Measurements from ENCODE around the gene TCP11L2. TPM values are rescaled to one million over a fixed set of nuclear protein-coding genes. Genes with fewer than 3 reads are reported as not detected.
A peak's percentile ranks its signal among the peaks of the same experiment; 100 is the strongest.
"Not testable (repeated sequence)": the region's sequence is repeated elsewhere in the genome, so short reads cannot be mapped to it uniquely, and the experiment has no call there.

TCP11L2 gene
- polyA plus RNA-seq, 3 donors: 14.9 to 29.6 (median 22.2) TPM

GRCh38 chr12:106304001-106304421 lies 1.5 kb downstream of the TCP11L2 start:
- peak; percentile 57 for DNase-seq

DNA sequence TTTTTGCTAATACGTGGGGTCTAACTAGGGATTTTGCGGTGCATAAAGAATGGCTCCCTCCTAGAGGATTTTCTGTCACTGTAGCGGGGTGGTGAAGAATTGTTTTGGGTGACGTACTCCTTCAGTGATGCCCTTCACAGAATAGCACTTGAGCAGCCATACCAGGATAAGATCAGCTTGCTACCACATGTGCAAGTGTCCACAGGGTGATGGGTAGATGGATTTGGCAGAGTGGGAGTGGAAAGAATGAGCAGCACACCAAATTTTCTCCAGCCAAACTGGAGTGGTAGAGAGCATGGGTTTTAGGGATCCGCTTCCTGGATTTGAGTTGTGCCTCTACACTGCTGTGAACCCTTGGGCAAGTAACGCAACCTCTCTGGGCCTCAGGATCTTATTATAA lies 2.3 kb downstream of the TCP11L2 start:
- no peak for DNase-seq

- no peak for DNase-seq
Measured at GRCh38 chr12:106305376-106305775, 2.8 kb downstream of the TCP11L2 start.

DNA sequence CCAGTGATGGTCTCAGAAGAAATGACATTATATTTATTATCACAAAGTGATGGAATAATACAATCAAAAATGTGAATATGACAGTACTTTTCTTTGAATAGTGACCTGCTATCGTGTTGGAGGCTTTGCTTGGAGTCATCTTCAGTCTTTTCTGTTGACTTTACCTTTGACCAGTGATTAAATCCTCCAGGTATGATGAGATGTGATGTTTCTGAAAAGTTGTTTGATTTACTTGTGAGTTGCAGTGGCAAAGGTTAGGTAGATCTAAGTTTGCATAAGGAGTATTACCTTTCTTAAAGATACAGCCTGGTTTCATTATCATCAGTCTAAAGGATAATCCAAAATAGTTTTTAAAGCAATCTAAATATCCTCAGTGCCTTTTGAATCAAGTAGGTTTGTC lies 4.6 kb downstream of the TCP11L2 start:
- DNase-seq: no peak

DNA sequence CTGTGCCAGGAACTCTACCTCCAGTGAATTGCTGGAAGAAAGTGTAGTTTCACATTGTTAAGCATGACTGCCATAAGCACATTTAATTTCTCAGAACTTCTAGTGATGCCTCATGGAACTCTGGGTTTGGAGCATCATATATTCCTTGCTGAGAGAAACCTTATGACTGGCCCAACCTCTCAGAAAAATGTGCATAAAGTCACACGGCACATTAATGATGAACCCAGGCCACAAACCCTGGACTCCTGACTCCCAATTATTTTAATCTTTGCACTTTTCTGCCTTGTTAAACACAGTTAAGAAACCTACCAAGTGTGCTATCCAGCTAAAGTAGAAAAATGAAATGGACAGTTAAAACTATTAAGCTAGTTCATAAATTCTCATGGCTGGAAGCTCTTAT lies 5.6 kb downstream of the TCP11L2 start:
- DNase-seq: no peak

GRCh38 chr12:106308611-106309010 lies 6.1 kb downstream of the TCP11L2 start:
- DNase-seq: no peak

- no peak for DNase-seq
Measured at GRCh38 chr12:106309671-106310505, 7.4 kb downstream of the TCP11L2 start.

DNA sequence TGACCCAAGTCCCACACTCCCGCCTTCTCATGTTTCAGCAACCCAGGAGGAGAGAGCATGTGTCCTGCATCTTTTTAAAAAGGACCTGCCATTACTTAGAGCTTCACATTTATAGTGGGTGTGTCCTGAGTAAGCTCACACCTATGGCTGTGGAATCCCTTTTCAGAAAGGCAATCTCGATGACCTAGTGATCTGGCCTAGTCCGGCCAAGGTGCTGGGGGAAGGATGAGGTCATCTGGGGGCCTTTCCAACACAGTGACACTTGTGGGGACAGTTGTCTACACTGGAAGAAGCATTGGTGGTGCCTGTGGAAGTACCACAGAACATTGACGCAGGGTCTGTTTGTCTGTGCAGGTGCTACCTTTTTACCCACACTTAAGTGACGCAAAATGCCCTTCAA lies 8.2 kb downstream of the TCP11L2 start:
- no peak for DNase-seq

GRCh38 chr12:106311139-106311538 lies 8.6 kb downstream of the TCP11L2 start:
- DNase-seq: no peak

DNA sequence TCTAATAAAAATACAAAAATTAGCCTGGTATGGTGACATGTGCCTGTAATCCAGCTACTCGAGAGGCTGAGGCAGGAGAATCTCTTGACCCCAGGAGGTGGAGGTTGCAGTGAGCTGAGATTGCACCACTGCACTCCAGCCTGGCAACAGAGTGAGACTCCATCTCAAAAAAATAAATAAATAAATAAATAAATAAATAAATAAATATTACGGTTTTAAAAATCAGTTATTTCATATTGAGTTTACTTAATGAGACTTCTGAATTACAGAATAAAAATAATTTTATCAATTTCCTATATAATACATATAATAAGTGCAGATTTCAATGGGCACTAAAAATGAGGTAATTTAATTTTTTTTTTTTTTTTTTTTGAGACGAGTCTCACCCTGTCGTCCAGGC lies 10.9 kb downstream of the TCP11L2 start:
- DNase-seq: not testable (repeated sequence)

DNA sequence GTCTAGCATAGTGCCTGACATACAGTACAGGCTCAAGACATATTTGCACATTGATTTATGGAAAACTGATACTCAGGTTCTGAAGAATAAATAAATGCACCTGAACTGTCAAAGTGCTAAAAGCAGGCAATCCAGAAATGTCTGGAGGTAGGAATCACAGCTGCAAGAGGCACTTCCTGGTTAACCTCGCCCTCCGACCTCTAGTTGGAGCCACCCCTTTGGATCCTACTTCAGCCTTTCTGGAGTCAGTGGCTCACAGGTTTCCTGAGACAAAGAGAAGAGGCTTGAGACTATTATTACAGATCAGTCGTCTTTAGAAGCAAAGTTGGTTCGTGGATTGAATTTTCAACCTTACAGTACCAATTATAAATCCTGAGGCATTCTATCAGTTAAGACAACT lies 13.0 kb downstream of the TCP11L2 start:
- DNase-seq: no peak

GRCh38 chr12:106317406-106318082 lies 15.0 kb downstream of the TCP11L2 start:
- no peak for DNase-seq

DNA sequence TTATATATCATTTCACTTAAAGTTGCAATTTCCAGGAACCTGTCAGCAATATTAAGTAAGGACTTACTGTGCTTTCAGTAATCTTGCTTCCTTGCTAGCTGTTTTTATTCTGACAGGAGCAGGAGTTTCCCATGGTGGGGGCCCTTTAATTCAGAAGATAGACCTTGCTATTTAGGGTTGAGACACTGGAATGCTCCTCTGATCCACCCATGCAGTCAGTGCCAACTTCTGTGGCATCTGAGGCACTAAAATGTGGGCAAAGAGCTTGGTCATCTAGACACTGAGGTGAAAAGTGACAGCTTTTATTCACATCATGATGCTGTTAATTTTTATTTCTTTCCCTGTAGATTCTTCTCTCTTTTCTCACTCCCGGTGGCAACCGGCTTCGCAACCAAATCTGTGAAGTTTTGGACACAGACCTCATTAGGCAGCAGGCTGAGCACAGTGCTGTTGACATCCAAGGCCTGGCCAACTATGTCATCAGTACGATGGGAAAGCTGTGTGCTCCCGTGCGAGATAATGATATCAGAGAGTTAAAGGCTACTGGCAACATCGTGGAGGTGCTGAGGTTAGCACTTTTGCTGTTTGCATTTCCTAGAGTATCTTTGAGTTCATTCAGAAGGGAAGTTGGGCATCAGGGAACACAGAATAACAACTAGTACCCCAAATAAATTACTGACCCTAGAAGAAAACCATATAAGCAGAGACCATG lies 18.8 kb downstream of the TCP11L2 start:
- DNase-seq: no peak

GRCh38 chr12:106323537-106323936 lies 21.0 kb downstream of the TCP11L2 start:
- DNase-seq: no peak

- DNase-seq: no peak
Measured at GRCh38 chr12:106327309-106327869, 24.9 kb downstream of the TCP11L2 start.

- no peak for DNase-seq
Measured at GRCh38 chr12:106328735-106329134, 26.2 kb downstream of the TCP11L2 start.

GRCh38 chr12:106329231-106329982 lies 26.9 kb downstream of the TCP11L2 start:
- DNase-seq: no peak

DNA sequence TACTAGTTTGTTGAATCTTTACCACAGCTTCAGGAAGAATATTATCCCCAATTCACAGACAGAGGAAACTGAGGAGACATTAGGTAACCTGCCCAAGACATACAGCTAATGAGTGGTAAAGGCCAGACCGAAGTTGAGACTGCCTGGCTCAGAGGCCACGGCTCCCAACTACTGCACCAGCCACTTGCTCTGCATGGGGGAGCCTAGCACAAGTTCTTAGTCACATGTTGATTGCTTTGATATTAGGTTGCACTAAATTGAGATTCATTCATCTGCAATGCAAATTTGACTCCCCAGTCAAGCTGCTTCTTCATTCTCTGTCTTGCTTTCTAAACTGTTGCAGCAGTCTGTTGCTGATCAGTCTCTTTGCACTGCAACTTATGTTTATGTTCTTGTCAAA lies 29.1 kb downstream of the TCP11L2 start:
- DNase-seq: no peak

GRCh38 chr12:106332536-106332935 lies 30.0 kb downstream of the TCP11L2 start:
- DNase-seq: no peak

- no peak for DNase-seq
Measured at GRCh38 chr12:106333010-106333409, 30.5 kb downstream of the TCP11L2 start.

DNA sequence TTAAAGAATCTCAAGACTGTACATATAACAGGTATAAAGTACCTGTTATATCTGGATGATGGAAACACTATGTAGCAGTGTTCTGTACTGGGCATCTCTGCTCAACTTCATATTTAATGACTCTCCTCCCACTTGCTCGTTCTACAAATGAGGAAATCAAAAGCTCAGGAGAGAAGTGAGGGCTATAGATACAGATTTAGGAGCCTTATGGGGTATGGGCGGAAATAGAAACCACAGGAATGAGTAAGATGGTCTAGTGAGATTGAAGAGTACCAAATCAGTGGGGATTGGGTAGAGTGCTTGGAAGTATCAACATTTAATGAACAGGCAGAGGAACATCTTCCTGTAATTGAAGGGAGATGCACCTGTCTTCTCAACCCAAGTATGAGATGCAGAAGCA lies 31.2 kb downstream of the TCP11L2 start:
- DNase-seq: no peak
